GM18519 (cell line): ENCODE results near the gene KCNJ18.
"Not testable (repeated sequence)": the region's sequence is repeated elsewhere in the genome, so short reads cannot be mapped to it uniquely, and the experiment has no call there.

Source experiments
- ATAC-seq: cut with Tn5 transposase; IDR thresholded peaks from one replicate; pipeline ENCODE4 v1.9.1; 2021; ENCODE audit warnings: mild to moderate bottlenecking, moderate library complexity; ENCODE audit not compliant: unreplicated experiment, low FRiP score

KCNJ18 gene

DNA sequence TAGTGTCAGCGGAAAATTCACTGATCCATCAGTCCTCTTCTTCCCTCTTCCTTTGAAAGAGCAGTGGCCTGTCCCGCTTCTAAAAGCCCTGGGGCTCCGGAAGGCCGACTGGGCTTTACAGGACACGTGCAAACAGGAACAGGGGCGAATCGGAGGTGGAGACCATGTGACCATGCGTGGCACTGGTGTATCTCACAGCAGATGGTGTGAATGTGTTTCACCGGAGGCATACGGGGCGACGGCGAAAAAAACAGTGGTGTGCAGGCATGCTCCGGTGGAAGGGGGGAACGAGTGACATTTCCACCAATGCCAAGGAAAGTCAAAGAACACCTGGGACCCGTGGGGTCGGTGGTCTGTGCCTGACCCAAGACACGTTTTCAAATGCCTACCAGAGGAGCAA lies 8.4 kb upstream of the KCNJ18 start:
- not testable (repeated sequence) for ATAC-seq

DNA sequence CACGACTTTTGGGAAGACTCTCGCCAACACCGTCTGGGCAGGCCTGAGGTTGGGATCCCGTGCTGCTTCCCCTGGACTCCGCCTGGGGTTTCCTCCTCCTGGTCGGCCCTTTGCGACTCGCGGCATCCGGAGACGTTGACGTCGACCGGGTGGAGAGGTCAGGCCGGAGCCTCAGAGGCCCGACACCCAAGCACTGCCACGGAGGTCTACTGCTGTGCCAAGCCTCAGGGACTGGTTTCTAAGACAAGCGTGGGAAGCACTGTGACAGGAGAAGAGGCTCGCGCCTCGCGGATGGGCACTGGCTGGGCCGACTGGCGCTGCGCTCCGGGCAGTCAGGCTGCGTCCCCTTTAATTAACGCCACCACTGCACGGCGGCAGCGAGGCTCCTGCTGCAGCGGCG lies 7.9 kb upstream of the KCNJ18 start:
- not testable (repeated sequence) for ATAC-seq

- ATAC-seq = not testable (repeated sequence)
These were observed 7.1 kb upstream of the KCNJ18 start for GRCh38 chr17:21685061-21685795.

DNA sequence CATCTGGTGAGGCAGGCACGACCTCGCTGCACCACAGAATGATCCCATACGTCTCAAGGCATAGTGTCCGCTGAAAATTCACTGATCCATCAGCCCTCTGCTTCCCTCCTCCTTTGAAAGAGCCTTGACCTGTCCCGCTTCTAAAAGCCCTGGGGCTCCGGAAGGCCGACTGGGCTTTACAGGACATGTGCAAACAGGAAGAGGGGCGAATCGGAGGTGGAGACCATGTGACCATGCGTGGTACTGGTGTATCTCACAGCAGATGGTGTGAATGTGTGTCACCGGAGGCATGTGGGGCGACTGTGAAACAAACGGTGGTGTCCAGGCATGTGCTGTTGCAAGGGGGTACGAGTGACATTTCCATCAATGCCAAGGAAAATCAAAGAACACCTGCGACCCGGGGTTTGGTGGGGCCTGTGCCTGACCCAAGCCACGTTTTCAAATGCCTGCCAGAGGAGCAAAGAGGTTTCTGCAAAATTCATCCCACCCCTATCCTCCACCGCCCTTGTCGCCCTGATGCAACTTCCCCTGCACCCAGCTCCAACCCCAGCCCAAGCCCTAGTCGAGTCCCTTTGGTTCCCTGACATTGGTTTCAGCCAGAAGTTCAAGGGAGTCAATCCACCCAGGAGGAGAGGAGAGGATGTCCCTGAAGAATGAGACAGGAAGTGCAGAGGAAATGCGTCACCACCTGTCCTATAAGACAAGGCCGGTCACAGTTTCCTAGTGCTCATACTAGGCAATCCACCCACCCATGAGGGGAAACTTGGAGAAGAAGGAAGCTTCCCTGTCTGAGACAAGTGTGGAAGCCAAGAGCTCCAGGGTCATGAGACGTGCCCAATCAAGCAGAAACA lies 5.9 kb upstream of the KCNJ18 start:
- ATAC-seq = no peak

GRCh38 chr17:21687136-21687953 lies 5.0 kb upstream of the KCNJ18 start:
- ATAC-seq = no peak

DNA sequence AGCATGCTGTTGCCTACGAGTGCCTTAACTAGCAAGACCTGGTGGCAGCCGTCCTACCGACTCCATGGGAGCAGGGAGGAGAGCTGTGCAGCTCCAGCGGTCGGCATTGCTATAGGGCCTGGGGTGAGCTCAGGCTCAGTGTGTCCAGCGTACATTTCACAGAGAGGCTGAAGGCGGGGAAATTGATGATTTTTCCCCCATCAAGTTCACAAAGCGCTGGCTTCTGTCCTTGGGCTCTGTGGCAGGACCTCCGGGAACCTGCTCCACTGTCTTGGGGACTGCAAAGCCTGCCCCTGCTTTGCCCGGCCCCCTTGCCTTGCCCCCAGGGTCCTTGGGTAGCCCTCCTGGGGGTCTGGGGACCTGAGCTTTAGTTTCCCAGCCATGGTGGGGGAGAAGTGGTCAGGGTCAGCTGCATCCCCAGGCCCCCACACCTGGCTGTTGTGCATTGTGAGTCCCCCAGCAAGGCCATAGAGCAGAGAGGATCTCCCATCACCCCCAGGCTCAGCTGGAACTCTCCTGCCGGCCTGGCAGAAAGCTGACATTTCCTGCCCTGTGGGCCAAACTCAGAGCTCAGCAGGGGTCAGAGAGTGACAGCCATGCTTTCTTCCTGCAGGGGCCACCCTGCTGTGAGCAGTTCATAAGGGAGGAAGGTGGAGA lies 3.9 kb upstream of the KCNJ18 start:
- no peak for ATAC-seq

GRCh38 chr17:21689604-21690003 lies 2.7 kb upstream of the KCNJ18 start:
- no peak for ATAC-seq

GRCh38 chr17:21690811-21691210 lies 1.5 kb upstream of the KCNJ18 start:
- not testable (repeated sequence) for ATAC-seq

DNA sequence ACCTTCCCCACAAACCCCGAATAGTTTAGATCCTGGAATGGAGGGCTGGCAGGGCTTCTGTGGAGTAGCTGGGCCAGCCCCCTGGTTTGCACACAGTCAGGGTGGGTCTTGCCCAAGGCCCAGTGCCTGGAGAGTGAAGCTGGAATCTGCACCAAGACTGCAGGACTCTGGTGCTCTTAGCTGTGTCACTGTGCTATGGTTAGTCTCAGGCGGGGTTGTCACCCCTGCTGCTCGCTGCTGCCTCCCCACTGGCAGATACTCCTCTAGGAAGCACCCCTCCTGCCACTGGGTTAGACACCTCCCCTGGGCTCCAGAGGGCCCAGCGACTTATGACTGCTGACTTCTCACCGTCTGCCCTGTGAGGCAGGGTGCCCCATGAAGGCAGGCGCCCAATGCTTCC lies 842 bp upstream of the KCNJ18 start:
- not testable (repeated sequence) for ATAC-seq

DNA sequence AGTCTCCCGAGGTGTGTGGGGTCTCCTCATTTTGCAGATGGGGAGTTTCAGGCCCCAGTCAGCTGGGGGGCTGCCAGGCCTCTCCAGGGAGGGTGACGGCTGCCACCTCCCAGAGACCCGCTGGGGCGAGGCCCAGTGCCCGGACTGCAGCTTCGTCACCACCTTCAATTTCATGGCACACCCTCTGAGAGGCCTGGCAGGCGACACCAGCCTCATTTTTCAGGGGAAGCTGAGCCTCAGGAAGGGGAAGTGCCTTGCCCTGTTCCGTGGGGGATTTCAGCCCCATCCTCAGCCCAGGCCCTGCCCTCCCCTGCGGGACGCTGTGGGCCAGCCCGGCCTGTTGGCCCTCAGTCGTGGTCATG lies 362 bp downstream of the KCNJ18 start:
- ATAC-seq = not testable (repeated sequence)

GRCh38 chr17:21693391-21693796 lies 1.1 kb downstream of the KCNJ18 start:
- not testable (repeated sequence) for ATAC-seq

DNA sequence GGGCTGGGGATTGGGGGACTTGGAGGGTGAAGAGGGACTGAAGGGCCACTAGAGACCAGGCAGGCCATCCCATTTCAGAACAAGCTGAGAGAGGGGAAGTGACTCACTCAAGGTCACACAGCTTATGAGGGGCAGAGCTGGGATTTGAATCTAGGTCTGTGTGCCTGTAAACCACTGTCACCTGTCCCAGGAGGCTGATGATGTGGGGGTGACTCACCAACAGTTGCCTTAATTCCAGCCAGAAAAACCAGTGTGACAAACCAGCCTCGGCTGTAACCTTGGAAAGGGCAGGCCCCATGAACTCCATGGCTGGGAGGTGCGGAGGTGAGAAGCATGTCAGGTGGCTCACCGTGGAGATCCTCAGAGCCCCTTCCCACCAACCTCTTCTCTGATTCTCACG lies 1.6 kb downstream of the KCNJ18 start:
- not testable (repeated sequence) for ATAC-seq

DNA sequence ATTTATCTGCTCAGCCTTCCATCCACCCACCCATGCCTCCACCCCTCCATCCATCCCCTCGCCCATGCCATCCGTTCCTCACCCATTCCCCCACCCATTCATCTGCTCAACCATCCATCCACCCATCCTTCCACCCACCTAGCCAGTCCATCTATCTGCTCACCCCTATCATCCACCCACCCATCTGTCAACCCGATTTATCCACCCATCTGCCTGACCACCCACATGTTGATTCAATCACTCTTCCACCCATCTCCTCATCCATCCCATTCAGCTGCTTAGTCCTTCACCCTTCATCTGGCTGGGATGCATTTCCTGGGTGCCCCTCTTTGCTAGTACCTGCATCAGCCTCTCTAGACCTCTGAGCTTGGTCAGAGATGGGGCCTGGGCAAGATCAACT lies 3.9 kb downstream of the KCNJ18 start:
- ATAC-seq = not testable (repeated sequence)

DNA sequence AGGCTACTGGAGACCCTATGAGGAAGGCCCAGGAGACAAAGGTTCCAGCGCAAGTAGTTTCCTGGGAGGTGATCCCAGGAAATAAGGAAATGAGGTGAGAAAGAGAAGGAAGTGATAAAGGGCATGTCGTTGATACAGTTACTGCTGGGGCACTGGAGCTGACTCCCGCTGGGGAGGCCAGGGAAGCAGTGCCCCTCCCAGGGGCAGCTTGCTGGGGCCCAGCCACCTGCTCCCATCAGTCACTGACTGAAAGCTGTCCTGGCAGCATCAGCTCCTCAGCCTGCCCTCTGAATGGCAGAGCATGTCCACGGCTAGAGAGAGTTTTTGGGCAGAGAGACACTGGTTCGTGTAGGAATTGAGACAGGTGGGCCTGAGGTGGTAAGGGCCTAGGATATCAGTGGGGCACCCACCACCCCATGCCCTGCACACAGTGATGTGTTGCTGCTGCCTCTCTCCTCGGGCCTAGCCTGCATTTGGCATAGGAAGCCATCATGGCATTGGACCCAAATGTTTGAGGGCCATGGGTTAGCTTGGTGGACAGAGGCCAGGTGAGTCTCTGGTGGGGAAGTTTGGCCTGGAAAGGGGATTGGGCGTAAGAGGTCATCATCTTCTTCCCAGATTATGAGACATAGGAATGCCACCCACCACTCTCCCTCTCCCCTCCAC lies 4.7 kb downstream of the KCNJ18 start:
- not testable (repeated sequence) for ATAC-seq

DNA sequence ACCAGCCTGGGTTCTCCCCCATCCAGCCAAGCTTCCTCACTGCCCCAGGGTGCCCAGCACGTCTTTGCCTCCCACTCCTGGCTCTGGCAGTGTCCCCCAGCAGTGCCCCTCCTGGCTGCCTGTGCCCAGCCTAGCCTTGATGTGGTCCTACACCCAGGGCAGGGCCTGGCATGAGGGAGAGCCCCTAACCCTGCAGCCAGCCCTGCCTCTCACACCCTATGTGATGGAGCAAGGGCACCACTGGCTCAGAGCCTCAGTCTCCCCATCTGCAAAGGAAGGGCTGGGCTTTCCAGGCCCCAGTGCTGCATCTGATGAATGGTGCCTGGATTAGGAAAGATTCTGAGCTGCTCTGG lies 5.2 kb downstream of the KCNJ18 start:
- ATAC-seq = not testable (repeated sequence)

- not testable (repeated sequence) for ATAC-seq
These were observed 6.2 kb downstream of the KCNJ18 start for GRCh38 chr17:21698437-21699075.

GRCh38 chr17:21699124-21699523 lies 6.8 kb downstream of the KCNJ18 start:
- ATAC-seq = not testable (repeated sequence)

- not testable (repeated sequence) for ATAC-seq
These were observed 7.4 kb downstream of the KCNJ18 start for GRCh38 chr17:21699573-21700236.

DNA sequence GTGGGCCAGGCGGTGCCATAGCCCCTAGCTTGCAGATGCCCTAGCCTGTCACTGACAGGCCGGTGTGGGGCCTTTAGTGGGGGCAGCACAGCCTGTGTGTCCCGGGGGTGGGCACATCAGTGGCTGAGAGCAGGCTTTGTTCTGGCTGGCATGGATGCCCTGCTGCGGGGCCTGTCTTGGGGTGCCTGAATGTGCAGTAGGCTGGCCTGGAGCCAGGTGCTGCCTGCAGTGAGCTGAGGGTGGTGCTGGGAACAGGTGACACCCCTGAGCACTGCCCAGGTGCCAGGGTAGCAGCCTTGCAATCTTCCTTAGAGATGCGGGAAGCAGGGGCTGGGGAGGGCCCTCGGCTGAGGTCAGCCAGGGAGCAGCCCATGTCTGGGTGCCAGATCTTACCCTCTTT lies 8.8 kb downstream of the KCNJ18 start:
- ATAC-seq = not testable (repeated sequence)
